DMS 273 (cell line): ENCODE data around the gene MOB2.

Source experiments
- DNase-seq: peaks from one replicate; lab custom pipeline; 2025; ENCODE audit not compliant: unreplicated experiment; lab: John Stamatoyannopoulos, UW

MOB2 gene

DNA sequence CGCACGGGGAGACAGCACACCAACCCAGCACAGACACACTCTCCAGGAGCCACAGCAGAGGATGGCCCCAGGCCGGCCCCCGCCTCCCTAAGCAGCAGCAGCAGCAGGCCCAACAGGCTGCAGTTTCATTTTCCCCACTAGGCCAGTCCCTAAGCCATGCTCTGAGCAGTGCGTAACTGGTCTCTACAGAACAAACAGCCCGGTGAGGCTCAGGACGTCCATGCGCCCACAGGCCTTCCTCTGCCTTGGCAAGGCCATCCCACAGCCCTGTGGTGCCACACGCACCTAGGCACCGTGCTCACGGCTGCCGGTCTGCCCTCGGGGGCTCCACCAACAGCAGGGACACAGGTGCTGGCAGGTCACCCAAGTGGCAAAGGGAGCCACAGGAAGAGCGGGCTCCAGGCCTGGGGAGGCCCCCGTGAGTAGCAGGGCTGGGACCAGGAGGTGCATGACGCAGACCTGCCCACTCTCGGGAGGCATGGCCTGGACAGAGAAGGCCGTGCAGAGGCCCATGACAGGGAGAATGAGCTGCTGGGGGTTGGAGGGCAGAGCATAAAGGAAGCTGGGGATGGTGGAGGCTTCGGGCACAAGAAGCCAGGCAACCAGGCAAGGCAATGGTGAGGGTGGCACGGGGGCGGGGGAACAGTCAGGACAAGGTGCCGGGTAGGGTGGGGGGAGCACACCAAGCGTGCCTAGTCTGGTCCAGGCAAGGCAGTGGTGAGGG is 1.4 kb upstream of the MOB2 start:
- DNase-seq: no peak

GRCh38 chr11:1487091-1487850 is 692 bp upstream of the MOB2 start:
- DNase-seq: no peak

- no peak for DNase-seq
Measured at GRCh38 chr11:1485504-1485885, 1.1 kb downstream of the MOB2 start.

DNA sequence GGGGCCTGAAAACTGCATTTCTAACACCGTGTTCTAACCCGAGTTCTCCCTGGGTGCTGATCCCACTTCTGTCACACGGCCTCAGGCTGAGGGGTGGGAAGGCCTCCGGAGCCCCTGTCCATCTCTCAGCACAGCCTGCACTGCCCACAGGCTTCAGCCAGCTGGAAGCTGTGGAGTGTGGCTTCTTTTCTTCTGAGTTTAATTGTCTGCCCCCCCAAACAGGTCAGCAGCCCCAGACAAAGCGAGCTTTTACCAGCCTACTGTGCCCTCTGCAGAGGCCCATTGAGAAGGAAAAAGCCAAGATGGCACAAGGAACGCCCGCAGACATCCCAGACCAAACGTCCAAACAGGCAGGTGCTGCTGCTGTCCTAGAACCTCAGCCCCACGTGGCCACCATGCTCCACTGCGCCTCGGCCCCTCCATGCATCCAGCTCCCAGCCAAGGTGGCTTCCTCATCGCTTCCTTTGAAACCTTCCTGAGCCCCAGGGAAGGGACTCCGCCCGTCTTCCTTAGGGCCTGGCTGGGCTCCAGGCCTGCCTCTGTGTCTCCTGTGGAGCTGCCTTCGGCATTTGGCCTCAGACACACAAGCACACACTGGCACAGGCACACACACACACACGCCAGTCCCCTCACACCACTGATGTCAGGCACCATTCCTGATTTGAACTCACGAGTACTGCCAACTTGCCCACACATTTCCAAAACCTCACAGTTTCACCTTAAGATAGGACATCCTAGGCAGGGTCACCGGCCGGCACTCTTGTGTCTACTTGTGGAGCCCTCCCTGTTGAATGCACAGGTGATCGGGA is 1.7 kb downstream of the MOB2 start:
- DNase-seq: no peak

GRCh38 chr11:1484061-1484671 is 2.4 kb downstream of the MOB2 start:
- no peak for DNase-seq

- no peak for DNase-seq
Measured at GRCh38 chr11:1483445-1483961, 3.1 kb downstream of the MOB2 start.

GRCh38 chr11:1482581-1483444 is 3.8 kb downstream of the MOB2 start:
- DNase-seq: no peak

GRCh38 chr11:1481861-1482441 is 4.6 kb downstream of the MOB2 start:
- no peak for DNase-seq

- no peak for DNase-seq
Measured at GRCh38 chr11:1481483-1481825, 5.1 kb downstream of the MOB2 start.

DNA sequence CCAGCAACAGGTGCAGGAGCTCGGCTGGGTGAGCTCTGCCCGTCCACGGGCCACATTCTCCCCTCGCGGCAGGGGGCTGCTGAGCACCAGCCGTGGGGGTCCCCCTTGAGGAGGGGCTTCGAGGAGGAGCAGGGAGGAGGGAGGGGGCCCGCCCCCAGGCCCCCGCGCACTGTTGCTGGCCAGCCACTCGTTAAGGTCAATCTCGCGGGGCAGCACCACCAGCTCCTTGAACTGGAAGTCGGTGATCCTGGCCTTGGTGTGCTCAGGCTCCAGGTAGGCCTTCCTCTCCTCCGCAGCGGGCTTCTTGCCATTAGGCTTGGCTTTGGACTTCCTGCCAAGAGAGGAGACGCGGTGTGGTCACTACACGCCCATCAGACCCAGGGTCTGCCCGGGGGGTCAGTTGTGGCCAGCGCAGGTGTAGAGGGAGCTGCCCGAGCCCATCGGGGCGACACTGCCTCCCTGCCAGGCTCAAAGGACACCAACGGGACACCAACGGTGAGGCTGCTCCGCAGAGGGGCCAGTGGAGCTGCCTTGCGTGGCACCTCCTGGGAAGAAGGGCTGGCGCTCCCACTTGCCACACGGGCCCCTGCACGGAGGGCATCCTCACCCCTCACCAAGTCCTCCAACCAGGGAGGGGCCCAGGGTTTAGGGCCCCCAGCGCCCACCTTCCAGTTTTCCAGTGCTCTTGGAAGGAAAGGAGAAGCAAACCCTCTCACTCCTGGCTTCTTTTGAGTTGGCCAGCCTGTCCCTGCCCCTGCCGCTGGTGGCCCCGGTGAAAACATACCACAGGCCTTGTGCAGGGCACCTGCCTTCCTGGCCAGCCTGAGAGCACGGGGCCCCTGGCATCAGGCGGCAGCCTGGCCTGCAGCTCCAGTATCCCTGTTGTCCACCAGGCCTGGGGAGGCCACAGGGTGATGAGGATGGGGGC is 5.8 kb downstream of the MOB2 start:
- no peak for DNase-seq

GRCh38 chr11:1480191-1480554 is 6.4 kb downstream of the MOB2 start:
- DNase-seq: no peak

DNA sequence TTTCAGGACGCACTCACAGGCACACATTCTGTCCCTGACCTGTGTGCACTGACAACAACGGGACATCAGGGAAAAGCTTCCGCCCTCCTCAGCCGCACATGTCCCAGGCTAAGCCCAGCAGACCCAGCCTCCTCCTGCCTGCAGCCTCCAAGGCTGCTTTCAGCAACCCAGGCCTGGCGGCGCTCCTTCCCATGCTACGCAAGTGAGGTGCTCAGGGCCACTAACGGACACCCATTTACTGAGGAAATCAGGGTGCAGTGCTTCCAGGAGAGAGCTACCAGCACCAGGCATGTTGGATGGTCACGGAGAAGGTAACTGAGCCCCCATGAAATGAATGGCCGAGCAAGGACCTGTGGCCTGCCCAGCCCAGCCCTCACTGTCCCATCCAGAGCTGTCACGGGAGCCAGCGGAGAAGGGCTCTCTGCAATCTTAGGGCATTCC is 6.9 kb downstream of the MOB2 start:
- DNase-seq: no peak

- DNase-seq: no peak
Measured at GRCh38 chr11:1479006-1479677, 7.4 kb downstream of the MOB2 start.

DNA sequence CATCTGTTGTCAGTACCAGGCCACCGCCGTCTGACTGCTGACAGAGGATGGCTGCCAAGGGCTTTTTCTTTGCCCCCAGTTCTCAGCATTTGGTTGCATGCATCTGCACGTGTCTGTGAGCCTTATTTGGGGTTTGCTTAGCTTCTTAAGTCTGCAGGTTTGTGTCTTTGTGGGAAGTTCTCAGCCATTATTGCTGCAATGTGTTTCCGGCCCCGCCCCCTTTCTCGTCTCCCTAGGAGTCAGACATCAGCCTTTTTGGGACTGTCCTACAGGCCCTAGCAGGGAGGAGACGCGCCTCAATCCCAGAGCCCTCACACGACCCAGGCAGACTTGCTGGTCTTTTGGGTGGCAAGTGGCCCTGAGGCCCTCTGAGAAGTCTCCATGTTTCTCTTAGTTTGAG is 8.0 kb downstream of the MOB2 start:
- no peak for DNase-seq

DNA sequence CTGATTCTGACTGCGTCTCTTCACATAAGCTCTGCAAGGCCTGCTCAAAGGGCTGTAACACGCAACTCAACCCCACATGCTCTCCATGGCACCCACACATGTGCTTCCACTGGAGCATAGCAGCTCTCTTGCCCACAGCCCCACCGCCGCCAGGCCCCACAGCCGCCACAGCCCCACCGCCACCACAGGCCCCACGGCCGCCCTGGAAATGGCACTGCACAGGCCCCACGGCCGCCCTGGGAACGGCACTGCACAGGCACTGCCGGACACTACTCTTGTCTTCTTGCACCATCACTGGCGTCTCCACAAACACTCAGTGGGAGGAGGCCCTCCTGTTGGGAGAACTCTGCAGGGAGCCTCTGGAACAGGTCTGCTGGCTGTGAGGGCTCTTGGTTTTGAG is 8.6 kb downstream of the MOB2 start:
- DNase-seq: no peak

DNA sequence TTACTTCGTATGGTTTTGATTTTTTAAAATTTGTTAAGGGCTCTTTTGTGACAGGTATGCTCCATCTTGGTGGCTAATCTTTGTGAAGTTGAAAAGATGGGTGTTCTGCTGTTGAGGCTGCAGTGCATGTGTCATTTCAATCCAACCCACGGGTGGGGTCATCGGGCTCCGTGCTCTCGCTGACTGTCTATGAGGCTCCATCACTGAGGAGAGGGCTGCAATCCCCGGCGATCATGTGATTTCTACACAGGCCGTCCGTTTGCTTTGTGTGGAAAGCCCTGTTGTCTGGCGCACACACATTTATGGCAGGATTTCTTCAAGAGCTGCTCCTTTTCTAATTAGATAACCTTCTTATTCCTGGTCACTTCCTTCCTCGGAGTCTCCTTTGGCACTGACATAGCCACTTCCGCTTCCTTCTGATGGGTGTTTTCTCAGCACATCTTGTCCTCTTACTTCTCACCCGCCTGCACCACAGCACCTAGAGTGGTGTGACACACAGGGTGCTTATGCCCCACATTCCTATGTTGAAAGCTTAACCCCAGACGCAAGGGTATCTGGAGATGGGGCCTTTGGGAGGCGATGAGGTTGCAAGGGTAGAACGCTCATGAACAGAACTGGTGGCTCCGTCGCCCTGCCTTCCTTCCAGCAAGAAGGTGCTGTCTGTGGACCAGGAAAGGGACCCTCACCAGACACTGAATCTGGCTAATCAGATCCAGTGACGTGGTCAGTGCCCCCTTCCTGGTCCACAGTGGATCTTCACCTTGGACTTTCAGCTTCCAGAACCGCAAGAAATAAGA is 9.4 kb downstream of the MOB2 start:
- DNase-seq: no peak

GRCh38 chr11:1475841-1476240 is 10.7 kb downstream of the MOB2 start:
- DNase-seq: no peak

GRCh38 chr11:1473786-1474185 is 12.8 kb downstream of the MOB2 start:
- no peak for DNase-seq
